PFSK-1 (cell line): ENCODE measurements around the gene PDGFC.

ENCODE experiments used
- POLR2AphosphoS5 ChIP-seq: IDR thresholded peaks from 2 replicates; pipeline ENCODE4 v1.6.1; 2012; ENCODE audit warnings: low read depth, mild to moderate bottlenecking, control low read depth, low read length, moderate library complexity
- REST ChIP-seq, 2 experiments: IDR thresholded peaks; 2 replicates each; pipeline versions ENCODE4 v1.6.1 to v1.8.0; 2011 to 2012; ENCODE audit warnings: low read depth in 2 of 2, low read length in 2 of 2, control low read depth in 1 of 2, inconsistent platforms in 1 of 2, mild to moderate bottlenecking in 1 of 2, moderate library complexity in 1 of 2; ENCODE audit not compliant: insufficient read depth in 1 of 2

GRCh38 chr4:156884183-156884582, 87.4 kb downstream of the PDGFC start:
- no peak for TF ChIP-seq POLR2AphosphoS5
- TF ChIP-seq REST (IDR thresholded peaks at IDR 0.05; ENCODE audit: insufficient read depth in 1 of 2, low read depth in 2 of 2, low read length in 2 of 2) = no peak
